Neural progenitor cell (in vitro differentiated cells): ENCODE measurements around the gene LAD1. TPM values are rescaled to one million over a fixed set of nuclear protein-coding genes. Genes with fewer than 3 reads are reported as not detected.

Source experiments
- DNase-seq: peaks from one replicate; pipeline ENCODE4 v3.0.0-alpha.2; 2016; ENCODE audit warnings: low spot score
- H2AFZ ChIP-seq: fragments of 200-600 bp; sonication (generic); replicated peaks from 2 replicates; pipeline ENCODE4 v1.6.1; 2016; ENCODE audit warnings: antibody characterized with exemption
- H3F3A ChIP-seq: fragments of 200-600 bp; sonication (generic); 2 replicates; pipeline ENCODE4 v1.6.1; 2016; ENCODE audit warnings: antibody characterized with exemption, low read depth
- H3K27ac ChIP-seq: fragments of 200-600 bp; sonication (generic); 2 replicates; pipeline ENCODE4 v1.5.1; 2016; ENCODE audit warnings: mild to moderate bottlenecking
- H3K27me3 ChIP-seq: fragments of 200-600 bp; sonication (generic); 2 replicates; pipeline ENCODE4 v1.6.1; 2016; ENCODE audit warnings: mild to moderate bottlenecking, moderate library complexity
- H3K36me3 ChIP-seq: fragments of 200-600 bp; sonication (generic); 2 replicates; pipeline ENCODE4 v1.5.1; 2016
- H3K4me1 ChIP-seq: fragments of 200-600 bp; sonication (generic); 2 replicates; pipeline ENCODE4 v1.6.1; 2016; ENCODE audit warnings: mixed run types
- H3K4me2 ChIP-seq: fragments of 200-600 bp; sonication (generic); 2 replicates; pipeline ENCODE4 v1.6.1; 2016
- H3K4me3 ChIP-seq: fragments of 200-600 bp; sonication (generic); 2 replicates; pipeline ENCODE4 v1.5.1; 2016
- H3K79me2 ChIP-seq: fragments of 200-600 bp; sonication (generic); 2 replicates; pipeline ENCODE4 v1.6.1; 2016; ENCODE audit warnings: low read depth
- H3K9ac ChIP-seq: fragments of 200-600 bp; sonication (generic); 2 replicates; pipeline ENCODE4 v1.6.1; 2016
- H3K9me3 ChIP-seq: fragments of 200-600 bp; sonication (generic); 2 replicates; pipeline ENCODE4 v1.5.1; 2016; ENCODE audit warnings: low read depth
- H4K20me1 ChIP-seq: fragments of 200-600 bp; sonication (generic); 2 replicates; pipeline ENCODE4 v1.6.1; 2016; ENCODE audit warnings: low read depth
- H3K27ac Mint-ChIP-seq: 3 replicates; pipeline ENCODE4 v1.8.0; 2021; ENCODE audit warnings: mixed read lengths
- H3K27me3 Mint-ChIP-seq: 2 replicates; pipeline ENCODE4 v1.8.0; 2022; ENCODE audit warnings: low read depth, mild to moderate bottlenecking, inconsistent platforms, moderate library complexity, mixed read lengths; ENCODE audit not compliant: insufficient read depth
- H3K36me3 Mint-ChIP-seq: 3 replicates; pipeline ENCODE4 v1.8.0; 2021; ENCODE audit warnings: mixed read lengths
- H3K4me1 Mint-ChIP-seq: 3 replicates; pipeline ENCODE4 v1.8.0; 2021; ENCODE audit warnings: mixed read lengths
- H3K4me3 Mint-ChIP-seq: 3 replicates; pipeline ENCODE4 v1.8.0; 2021; ENCODE audit warnings: mild to moderate bottlenecking, moderate library complexity, mixed read lengths
- H3K9me3 Mint-ChIP-seq: 3 replicates; pipeline ENCODE4 v1.8.0; 2020; ENCODE audit warnings: mixed read lengths
- EZH2 ChIP-seq: fragments of 200-600 bp; sonication (generic); IDR thresholded peaks from 2 replicates; pipeline ENCODE4 v1.6.1; 2017; ENCODE audit warnings: antibody characterized with exemption, mild to moderate bottlenecking, moderate library complexity
- EZH2phosphoT487 ChIP-seq: fragments of 200-600 bp; sonication (generic); IDR thresholded peaks from 2 replicates; pipeline ENCODE4 v1.6.1; 2017; ENCODE audit warnings: antibody characterized with exemption
- total RNA-seq: library from RNA; depleted of rRNA; stranded (reverse); fragments of >200 nt; gene quantifications from 2 replicates; pipeline ENCODE4 v1.2.3, GENCODE V29; 2015; ENCODE audit warnings: low replicate concordance
- TF ChIP-seq, protein P1 (sequence below): fragments of 200-600 bp; sonication (generic); IDR thresholded peaks from 2 replicates; pipeline ENCODE4 v1.5.1; 2017; ENCODE audit warnings: antibody characterized with exemption, mild to moderate bottlenecking

LAD1 gene
- total RNA-seq, 1 donor from 2014 or later, result not detected

DNA sequence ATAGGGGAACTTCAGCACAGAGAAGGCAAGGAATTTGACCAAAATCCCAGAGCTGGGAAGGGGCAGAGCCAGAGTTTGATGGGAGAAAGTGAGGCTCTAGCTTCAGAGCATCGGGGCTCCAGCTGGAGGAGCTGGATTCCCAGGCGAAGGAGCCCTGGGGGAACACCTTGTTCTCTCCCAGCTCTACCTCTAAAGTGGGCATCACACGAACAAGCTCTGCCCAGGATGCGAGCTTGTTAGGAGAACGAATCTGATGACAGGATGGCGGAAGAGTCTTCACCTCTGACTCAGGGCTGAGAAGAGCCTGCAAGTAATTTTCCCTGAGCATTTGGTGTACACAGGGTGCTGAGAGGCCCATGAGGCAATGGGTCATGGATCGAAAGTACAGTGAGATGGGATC is 43.7 kb downstream of the LAD1 start:
- H3K36me3 Mint-ChIP-seq, result no peaks in the 10 kb centered on the region
- DNase-seq, result no peak
- no peaks in the 10 kb centered on the region for H3F3A ChIP-seq
- H3K27ac ChIP-seq, result no peak overlapping the region
- H2AFZ ChIP-seq, result no peak overlapping the region
- H3K79me2 ChIP-seq, result no peaks in the 10 kb centered on the region
- no peaks in the 10 kb centered on the region for H3K36me3 ChIP-seq
- no peak overlapping the region for H3K4me3 ChIP-seq
- TF ChIP-seq EZH2phosphoT487, result no peak
- no peak for TF ChIP-seq EZH2
- TF ChIP-seq, protein P1, sequence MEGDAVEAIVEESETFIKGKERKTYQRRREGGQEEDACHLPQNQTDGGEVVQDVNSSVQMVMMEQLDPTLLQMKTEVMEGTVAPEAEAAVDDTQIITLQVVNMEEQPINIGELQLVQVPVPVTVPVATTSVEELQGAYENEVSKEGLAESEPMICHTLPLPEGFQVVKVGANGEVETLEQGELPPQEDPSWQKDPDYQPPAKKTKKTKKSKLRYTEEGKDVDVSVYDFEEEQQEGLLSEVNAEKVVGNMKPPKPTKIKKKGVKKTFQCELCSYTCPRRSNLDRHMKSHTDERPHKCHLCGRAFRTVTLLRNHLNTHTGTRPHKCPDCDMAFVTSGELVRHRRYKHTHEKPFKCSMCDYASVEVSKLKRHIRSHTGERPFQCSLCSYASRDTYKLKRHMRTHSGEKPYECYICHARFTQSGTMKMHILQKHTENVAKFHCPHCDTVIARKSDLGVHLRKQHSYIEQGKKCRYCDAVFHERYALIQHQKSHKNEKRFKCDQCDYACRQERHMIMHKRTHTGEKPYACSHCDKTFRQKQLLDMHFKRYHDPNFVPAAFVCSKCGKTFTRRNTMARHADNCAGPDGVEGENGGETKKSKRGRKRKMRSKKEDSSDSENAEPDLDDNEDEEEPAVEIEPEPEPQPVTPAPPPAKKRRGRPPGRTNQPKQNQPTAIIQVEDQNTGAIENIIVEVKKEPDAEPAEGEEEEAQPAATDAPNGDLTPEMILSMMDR, result no peak
- H3K9ac ChIP-seq, result no peak overlapping the region
- H3K27ac Mint-ChIP-seq, result no peak overlapping the region
- peaks cover 12% of the 10 kb centered on the region for H3K4me1 Mint-ChIP-seq
- peaks cover 13% of the 10 kb centered on the region for H3K27me3 Mint-ChIP-seq
- H3K9me3 Mint-ChIP-seq, result no peaks in the 10 kb centered on the region
- no peak overlapping the region for H3K4me2 ChIP-seq
- no peaks in the 10 kb centered on the region for H3K4me1 ChIP-seq
- H4K20me1 ChIP-seq, result no peaks in the 10 kb centered on the region
- no peaks in the 10 kb centered on the region for H3K9me3 ChIP-seq
- H3K27me3 ChIP-seq, result no peaks in the 10 kb centered on the region
- H3K4me3 Mint-ChIP-seq, result no peak overlapping the region

DNA sequence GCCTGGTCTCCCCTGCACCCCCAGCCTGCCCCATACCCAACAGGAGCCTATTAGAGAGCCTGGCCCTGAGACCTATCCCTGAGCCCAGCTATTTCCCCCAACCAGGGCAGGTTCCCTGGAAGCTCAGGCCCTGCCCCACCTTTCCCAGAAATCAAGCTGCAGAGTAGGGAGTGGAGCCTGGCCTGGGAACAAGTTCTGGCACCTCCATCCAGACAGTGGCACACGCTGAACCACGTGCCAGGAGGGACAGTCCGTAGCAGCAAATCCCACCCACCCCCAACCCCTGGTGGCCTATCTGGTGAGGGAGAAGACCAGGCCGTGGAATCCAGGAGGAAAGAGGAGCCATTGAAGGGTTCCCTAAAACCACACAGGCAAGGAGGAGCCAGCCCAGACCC is 44.2 kb downstream of the LAD1 start:
- TF ChIP-seq EZH2phosphoT487, result no peak
- no peak for TF ChIP-seq EZH2
- TF ChIP-seq, protein P1, result no peak
- Mint-ChIP-seq H3K9me3 (no peaks in the 10 kb centered on the region), H3K4me1 (peaks cover 12% of the 10 kb centered on the region), H3K27ac (no peak overlapping the region), H3K4me3 (no peak overlapping the region), H3K36me3 (no peaks in the 10 kb centered on the region), H3K27me3 (peaks cover 13% of the 10 kb centered on the region)
- no peaks in the 10 kb centered on the region for H3K79me2 ChIP-seq
- H3K36me3 ChIP-seq, result no peaks in the 10 kb centered on the region
- H4K20me1 ChIP-seq, result no peaks in the 10 kb centered on the region
- no peak for DNase-seq
- H2AFZ ChIP-seq, result no peak overlapping the region
- no peaks in the 10 kb centered on the region for H3F3A ChIP-seq
- no peaks in the 10 kb centered on the region for H3K4me1 ChIP-seq
- no peak overlapping the region for H3K9ac ChIP-seq
- no peak overlapping the region for H3K4me3 ChIP-seq
- H3K27me3 ChIP-seq, result no peaks in the 10 kb centered on the region
- H3K9me3 ChIP-seq, result no peaks in the 10 kb centered on the region
- no peak overlapping the region for H3K27ac ChIP-seq
- no peak overlapping the region for H3K4me2 ChIP-seq

DNA sequence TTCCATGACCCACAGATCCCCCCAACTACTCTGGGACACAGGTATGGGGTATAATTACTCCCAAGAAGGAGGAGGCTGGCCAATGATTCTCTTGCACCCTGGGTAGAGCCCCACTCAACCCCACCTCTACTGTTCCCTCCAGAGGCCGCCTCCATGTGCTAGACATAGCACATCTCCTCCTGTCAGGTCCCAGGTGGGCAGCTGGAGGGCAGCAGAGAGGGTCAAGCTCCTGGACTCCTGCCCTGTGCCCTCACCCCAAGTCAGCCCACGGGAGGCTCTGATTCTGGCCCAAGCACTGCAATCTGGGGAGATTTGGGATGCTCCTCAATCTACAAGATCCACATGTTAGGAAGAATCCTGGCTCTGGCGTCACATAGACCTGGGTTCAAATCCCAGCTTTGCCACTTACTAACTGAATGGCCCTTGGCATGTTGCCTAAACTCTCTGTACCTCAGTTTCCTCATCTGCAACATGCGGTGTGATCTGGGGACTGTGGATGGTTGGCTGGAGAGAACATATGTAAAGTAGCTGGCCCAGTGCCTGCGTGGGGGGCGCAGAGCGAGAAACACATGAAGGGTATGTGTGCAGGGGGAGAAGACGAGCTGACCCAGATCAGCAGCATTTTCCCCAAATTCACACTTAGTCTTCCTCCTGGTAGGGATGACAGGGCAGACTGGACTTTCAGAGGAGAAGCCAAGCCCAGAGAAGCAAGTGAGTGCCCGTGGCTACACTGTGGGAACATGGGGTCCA is 44.8 kb downstream of the LAD1 start:
- TF ChIP-seq, protein P1, result peak; percentile 5
- TF ChIP-seq EZH2, result no peak
- no peaks in the 10 kb centered on the region for H3K27me3 ChIP-seq
- no peaks in the 10 kb centered on the region for H3K36me3 Mint-ChIP-seq
- no peak overlapping the region for H3K4me2 ChIP-seq
- H3K27me3 Mint-ChIP-seq, result peaks cover 13% of the 10 kb centered on the region
- no peaks in the 10 kb centered on the region for H3K36me3 ChIP-seq
- no peaks in the 10 kb centered on the region for H3K79me2 ChIP-seq
- H3K4me3 Mint-ChIP-seq, result no peak overlapping the region
- no peak overlapping the region for H2AFZ ChIP-seq
- no peak for DNase-seq
- H3K4me1 Mint-ChIP-seq, result peaks cover 9% of the 10 kb centered on the region
- H3K9ac ChIP-seq, result no peak overlapping the region
- H3K4me1 ChIP-seq, result no peaks in the 10 kb centered on the region
- H4K20me1 ChIP-seq, result no peaks in the 10 kb centered on the region
- H3K9me3 ChIP-seq, result no peaks in the 10 kb centered on the region
- H3K9me3 Mint-ChIP-seq, result no peaks in the 10 kb centered on the region
- H3K4me3 ChIP-seq, result no peak overlapping the region
- H3F3A ChIP-seq, result no peaks in the 10 kb centered on the region
- H3K27ac Mint-ChIP-seq, result peak overlapping the region; percentile 44
- H3K27ac ChIP-seq, result no peak overlapping the region
